GM19467 (cell line): ENCODE results near the gene RMND5B.
"Not testable (repeated sequence)": the region's sequence is repeated elsewhere in the genome, so short reads cannot be mapped to it uniquely, and the experiment has no call there.

ENCODE experiments used
- ATAC-seq: cut with Tn5 transposase; IDR thresholded peaks from one replicate; pipeline ENCODE4 v1.9.1; 2021; ENCODE audit warnings: mild to moderate bottlenecking, moderate library complexity; ENCODE audit not compliant: unreplicated experiment

RMND5B gene

GRCh38 chr5:178127300-178128009, 3.4 kb upstream of the RMND5B start:
- not testable (repeated sequence) for ATAC-seq

GRCh38 chr5:178129296-178129695, 1.5 kb upstream of the RMND5B start:
- no peak for ATAC-seq

- ATAC-seq, result not testable (repeated sequence)
Measured at GRCh38 chr5:178130234-178130575, 609 bp upstream of the RMND5B start.

DNA sequence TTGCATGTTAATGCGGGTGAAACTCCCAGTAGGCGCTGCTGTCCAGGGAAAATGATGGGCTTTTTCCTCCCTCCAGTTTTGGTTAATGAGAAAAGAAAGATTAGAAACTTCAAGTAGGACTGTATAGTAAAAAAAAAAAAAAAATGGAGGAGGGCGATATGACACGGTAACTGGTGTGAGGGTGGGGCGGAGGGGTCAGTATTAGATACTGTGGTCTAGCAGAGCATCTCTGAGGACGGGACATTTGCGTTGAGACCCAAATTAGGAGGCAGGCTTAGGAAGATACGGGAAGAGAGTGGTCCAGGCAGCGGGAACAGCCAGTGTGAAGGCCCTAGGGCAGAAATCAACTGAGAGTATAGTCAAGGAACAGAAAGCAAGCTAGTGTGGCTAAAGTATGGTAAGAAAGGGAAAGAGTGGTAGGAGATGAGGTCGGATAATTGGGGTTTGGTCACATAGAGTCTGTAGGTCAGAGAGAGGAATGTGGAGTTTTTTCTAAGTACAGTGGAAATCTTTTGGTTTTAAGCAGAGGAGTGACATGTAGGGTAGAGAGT, 707 bp downstream of the RMND5B start:
- ATAC-seq, result no peak

GRCh38 chr5:178136990-178137389, 6.2 kb downstream of the RMND5B start:
- ATAC-seq, result no peak

- ATAC-seq, result no peak
Measured at GRCh38 chr5:178137991-178138390, 7.2 kb downstream of the RMND5B start.

DNA sequence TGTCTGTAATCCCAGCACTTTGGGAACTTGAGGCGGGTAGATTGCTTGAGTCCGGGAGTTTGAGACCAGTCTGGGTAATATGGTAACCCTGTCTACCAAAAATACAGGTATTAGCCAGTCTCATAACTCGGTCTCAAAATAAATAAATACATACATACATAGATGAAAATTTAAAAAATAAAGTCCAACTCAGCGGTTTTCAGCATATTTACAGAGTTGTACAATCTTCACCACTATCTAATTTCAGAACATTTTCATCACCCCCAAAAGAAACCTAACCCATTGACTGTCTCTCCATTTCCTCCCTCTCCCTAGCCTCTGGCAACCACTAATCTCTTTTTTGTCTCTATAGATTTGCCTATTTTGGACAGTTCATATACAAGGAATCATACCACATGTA, 10.7 kb downstream of the RMND5B start:
- no peak for ATAC-seq

DNA sequence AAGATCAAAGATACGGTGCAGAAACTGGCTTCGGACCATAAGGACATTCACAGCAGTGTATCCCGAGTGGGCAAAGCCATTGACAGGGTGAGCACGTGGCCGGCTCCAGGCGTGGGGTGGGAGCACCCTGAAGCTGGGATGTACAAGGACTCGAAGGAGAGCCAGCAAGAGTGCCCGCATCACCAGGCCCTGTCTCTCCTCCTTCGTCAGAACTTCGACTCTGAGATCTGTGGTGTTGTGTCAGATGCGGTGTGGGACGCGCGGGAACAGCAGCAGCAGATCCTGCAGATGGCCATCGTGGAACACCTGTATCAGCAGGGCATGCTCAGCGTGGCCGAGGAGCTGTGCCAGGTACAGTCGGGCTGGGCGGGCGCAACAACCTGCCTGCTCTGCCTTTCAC, 11.8 kb downstream of the RMND5B start:
- ATAC-seq, result no peak

DNA sequence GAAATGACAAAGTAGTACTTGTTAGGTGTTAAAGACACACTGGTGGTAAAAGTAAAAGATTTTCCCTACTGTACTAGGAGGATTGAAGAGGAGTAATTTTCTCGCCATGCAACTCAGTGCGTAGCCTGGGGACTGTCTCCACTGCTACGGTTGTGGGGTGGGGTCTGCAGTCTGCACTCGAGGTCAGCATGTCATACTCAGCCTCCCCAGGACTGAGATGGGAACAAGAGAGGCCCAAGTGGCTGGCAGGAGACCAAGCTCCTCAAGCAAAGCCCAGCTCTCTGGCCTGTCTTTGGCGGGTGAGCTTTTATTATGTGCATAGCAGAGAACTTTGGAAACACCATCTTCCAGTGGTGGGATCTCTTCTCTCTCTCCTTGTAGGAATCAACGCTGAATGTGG, 12.4 kb downstream of the RMND5B start:
- ATAC-seq, result no peak

DNA sequence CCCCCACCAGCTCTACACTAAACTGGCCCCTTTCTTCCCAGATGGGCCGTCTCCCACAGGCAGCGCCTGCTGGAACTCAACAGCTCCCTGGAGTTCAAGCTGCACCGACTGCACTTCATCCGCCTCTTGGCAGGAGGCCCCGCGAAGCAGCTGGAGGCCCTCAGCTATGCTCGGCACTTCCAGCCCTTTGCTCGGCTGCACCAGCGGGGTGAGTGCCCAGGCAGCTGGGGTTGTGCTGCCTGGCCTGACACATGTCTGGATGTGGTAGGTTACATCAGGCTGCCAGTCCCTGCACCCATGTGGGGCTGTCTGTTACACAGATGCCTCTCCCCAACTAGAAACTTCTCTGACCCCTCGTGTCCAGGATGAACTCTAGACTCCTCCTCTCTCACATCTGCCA, 13.1 kb downstream of the RMND5B start:
- no peak for ATAC-seq

DNA sequence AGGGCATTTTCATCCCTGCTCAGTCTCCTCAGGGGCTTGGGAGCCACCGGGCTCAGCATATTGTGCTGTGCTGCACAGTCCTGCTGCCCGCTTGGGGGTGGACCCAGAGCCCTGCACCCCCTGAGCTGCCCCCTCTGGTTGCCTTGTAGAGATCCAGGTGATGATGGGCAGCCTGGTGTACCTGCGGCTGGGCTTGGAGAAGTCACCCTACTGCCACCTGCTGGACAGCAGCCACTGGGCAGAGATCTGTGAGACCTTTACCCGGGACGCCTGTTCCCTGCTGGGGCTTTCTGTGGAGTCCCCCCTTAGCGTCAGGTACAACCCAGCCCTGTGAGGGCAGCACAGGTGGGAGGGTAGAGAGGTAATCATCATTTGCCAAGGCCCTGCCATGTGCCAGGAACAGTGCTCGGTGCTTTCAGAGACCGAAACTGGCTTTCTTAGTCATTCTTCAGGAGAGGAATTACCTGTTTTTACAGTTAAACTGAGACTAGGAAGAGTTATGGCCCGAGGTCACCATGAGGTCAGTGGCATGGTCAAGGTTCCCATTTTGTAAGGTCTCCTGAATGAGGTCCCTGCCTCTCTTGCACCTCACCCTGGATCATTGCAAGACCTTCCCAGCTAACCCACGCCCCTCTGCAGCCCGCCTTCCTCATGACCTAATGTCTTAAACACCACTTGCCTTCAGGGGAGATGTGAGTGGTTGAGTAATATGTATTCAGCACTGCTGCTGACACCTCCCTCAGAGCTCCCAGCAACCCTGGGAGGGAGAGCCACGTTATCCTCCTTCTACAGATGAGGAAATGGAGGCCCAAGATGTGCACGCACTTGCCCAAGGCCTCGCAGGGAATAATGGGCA, 15.4 kb downstream of the RMND5B start:
- peak; percentile 69 for ATAC-seq

DNA sequence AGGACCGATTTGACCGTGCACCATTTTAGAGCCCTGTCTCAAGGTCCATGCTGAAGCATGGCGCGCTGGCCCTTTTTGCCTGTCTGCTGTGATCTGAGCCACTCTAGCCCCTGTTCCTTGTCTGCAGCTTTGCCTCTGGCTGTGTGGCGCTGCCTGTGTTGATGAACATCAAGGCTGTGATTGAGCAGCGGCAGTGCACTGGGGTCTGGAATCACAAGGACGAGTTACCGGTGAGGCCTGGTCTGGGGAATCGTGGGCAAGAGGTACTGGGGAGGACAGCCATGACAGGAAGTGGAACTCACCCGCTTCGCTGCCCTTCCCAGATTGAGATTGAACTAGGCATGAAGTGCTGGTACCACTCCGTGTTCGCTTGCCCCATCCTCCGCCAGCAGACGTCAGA, 16.6 kb downstream of the RMND5B start:
- no peak for ATAC-seq

DNA sequence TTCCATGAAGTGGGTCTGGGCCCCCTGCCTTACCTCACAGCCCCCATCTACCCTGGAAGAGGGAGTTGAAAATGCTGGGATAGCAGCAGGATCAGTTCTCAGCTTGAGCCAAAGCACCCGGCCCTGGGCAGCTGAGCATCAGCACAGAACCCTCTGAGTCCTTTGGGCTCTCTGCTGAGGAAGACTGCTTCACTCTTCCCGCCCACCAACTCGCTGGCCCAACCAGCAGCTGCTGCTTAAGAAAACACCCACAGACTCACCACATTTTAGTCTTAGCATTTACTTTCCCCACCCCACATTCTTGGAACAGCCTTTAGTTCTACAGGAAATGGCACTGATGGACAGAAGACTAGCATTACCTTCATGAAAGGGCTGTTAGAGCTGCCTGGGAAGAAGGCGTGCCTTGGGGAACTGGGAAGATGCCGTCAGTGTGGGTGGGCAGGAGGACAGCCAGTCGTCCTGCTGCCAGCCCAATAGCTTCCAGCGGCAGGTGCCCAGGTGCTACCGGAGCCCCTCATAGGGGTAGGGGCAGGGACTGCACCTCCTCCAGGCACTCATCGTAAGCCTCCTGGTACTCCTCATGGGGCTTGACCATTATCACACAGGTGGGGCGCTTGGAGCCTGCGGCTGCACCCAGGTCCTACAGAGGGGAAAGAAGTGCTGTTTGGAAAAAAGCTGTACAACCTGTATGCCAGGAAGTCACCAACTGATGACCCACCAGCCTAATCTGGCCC, 18.6 kb downstream of the RMND5B start:
- ATAC-seq, result no peak

GRCh38 chr5:178150977-178151734, 20.3 kb downstream of the RMND5B start:
- no peak for ATAC-seq

GRCh38 chr5:178152491-178153444, 22.0 kb downstream of the RMND5B start:
- ATAC-seq, result no peak

GRCh38 chr5:178153530-178154340, 22.9 kb downstream of the RMND5B start, which contains the start of gene NHP2:
NHP2 (minus strand) TSS chr5:178153885; CDS start chr5:178153817, 68 bp downstream.
- ATAC-seq, result peak; percentile 99

DNA sequence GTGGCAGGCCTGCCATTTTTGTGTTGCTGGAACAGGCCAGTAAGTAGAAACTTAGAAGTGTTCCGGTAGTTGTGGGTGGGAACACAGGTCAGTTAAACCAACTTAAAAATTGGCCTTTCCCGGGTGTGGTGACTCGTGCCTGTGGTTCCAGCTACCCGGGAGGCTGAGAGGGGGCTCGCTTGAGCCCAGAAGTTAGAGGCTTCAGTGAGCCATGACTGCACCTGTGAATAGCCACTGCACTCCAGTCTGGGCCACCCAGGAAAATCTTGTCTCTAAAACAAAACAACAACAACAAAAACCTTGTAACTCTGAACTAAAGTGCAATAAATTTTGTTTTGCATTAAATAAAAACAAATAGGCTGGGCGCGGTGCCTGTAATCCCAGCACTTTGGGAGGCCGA, 24.3 kb downstream of the RMND5B start:
- no peak for ATAC-seq

DNA sequence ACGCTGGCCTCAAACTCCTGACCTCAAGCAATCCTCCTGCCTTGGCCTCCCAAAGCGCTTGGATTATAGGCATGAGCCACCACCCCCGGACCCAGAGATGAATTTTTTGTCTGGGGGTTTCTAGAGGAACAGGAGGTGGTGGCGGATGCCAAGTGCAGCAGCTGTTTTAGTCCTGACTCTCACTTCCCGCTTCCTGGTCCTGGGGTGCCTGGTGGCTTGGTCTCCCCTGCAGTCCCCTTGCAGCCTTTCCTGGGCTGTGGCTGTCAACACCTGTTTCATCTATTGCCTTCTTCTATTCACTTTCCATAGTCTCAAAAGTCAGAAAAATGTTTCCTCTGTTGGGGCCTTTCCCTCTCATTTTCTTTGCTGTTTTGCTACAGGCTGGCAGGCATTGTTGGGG, 29.4 kb downstream of the RMND5B start:
- ATAC-seq, result no peak

- no peak for ATAC-seq
Measured at GRCh38 chr5:178162481-178162880, 31.7 kb downstream of the RMND5B start.
